ENCODE results near the gene CCL19.

Gene CCL19

DNA sequence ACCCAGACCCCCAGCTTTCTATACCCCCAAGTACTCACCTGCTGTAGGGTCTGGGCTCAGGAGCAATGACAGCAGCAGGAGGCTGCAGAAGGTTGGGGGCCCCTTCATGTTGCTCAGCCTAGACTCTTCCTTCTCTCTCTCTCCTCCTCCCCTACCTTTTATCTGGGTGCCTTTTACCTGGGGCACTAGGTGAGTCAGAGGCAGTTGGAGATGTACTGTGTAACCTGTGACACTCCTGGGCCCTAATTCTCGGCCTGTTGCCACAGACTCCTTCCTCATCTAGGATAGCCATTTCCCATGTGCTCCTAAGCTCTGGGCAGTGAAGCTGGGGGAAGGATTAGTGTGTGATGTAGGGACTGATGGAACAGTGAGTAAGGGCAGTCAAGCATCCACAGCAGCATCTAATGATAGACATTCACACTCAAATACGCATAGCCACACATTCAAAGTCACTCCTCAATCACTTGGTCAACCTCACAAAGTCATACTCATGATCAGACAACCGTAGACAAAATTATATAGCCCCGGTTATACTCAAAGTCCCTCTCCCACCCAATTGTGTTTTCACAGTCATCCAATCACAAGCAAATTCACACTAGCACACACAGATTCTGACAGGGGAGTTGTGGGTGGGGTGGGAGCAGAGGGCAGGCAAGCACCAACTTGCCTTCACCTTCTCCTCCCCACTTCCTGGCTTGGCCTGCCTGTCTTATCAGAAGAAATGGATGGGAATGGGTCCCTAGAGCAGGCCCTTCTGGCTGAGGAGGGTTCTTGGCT, 28.4 kb downstream of the CCL19 start, which contains the start of gene CCL27:
TSS of gene CCL27 (minus strand) at position 132 of the 777 bp plus-strand sequence. CDS start at position 108, 24 bp downstream.
- no peak for DNase-seq (ENCODE audit: low spot score)

DNA sequence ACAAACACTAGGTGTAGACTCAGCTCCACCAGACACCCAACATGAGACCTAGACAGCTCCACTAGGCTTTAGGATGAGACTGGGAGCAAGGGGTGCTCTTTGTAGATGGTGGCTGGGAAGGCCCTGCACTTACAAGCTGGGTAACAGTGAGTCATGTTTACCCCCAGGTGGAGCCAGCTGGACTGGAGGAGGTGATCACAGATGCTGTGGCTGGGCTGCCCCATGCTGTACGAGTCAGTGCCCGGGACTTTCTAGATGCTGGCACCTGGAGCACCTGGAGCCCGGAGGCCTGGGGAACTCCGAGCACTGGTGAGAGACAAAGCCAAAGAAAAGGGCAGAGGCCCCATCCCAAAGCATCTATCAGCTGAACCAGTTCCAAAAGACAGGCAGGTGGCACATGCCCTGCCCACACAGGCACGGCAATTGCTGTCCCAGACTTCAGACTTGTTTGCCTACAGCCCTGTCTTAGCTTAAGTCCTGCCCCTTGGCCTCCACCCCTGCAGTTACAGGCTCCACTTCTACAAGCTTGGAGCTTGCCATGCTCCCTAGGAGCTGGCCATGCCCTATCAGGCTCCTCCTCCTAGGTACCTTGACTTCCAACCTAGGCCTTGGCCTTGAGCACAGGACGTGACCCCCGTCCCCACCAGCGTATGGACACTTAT, 31.4 kb downstream of the CCL19 start:
- DNase-seq (ENCODE audit: low spot score): no peak

DNA sequence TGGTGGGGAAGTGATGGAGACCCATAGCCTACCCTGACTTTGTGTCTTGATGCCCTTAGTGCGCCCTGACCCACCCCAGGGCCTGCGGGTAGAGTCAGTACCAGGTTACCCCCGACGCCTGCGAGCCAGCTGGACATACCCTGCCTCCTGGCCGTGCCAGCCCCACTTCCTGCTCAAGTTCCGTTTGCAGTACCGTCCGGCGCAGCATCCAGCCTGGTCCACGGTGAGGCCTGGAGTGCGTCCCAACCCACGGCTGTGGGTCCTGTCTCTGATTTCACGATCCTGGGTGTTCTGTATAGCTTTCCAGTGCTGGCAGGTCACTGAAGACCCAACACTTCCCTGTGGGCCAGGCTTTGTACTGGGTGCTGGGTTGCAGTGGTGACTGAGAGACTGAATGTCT, 32.6 kb downstream of the CCL19 start:
- DNase-seq (ENCODE audit: low spot score): no peak

DNA sequence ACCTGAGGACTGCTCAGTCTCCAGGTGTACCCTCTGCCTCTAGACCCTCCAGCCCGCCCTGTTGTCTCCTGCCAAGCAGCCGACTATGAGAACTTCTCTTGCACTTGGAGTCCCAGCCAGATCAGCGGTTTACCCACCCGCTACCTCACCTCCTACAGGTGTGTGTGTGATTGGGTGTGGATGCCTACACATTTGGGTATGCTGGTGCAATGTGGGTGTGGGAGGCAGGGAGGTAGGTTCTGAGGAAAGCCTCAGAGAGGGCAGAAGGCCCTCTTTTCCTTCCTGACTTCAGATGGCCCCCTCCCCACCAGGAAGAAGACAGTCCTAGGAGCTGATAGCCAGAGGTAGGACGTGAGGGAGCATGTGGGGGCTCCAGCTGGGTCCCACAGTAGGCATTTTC, 34.1 kb downstream of the CCL19 start:
- DNase-seq (ENCODE audit: low spot score): no peak

DNA sequence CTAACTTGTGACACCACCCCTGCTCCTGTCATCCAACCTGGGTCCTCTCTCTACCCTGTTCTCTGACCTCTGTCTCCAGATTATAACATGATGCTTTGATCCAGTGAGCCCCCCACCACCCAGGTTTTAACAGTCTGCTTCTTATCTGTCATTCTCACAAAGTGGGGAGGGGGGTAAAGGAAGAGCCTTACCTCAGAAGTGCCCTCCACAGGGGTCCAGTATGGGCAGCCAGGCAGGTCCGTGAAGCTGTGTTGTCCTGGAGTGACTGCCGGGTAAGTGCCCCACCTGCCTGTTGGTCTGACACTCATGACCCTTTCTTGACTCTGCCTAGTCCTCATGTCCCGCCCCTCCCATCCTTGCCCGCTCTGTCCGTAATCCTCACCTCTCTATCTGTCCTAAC, 35.7 kb downstream of the CCL19 start:
- DNase-seq (ENCODE audit: low spot score): no peak

DNA sequence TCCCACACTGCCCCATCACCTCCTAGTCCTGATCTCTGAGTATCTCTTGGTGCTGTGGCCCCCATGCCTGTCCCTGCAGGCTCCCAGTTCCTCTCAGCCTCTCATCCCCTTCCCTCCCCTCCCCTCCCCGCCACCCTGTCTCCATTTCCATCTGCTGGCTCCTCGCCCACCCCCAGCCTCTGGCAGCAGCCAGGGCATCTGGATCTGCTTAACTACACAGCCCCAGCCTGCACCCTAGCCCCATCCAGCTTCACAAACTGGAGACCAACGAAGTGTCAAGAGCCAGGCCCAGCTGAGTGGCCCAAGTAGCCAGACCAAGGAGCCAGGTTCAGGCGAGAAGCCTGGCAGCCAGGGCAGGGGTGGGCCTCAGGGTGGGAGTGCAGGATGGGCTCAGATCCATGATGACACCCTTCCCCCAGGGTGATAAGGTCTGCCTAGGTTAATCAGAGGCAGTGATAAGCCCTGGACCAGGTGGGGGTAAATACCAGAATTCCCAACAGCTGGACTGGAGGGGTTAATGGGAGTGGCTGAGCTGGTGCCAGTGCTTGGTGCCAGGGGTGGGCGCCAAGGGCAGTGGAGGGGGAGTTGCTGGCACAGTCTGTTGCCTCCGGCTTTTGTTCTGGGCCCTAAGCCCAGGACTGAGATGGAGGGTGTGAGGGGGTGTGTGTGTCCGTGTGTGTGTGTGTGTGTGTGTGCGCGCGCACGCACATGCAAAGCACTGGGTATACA, 36.6 kb downstream of the CCL19 start:
- DNase-seq (ENCODE audit: low spot score): no peak

DNA sequence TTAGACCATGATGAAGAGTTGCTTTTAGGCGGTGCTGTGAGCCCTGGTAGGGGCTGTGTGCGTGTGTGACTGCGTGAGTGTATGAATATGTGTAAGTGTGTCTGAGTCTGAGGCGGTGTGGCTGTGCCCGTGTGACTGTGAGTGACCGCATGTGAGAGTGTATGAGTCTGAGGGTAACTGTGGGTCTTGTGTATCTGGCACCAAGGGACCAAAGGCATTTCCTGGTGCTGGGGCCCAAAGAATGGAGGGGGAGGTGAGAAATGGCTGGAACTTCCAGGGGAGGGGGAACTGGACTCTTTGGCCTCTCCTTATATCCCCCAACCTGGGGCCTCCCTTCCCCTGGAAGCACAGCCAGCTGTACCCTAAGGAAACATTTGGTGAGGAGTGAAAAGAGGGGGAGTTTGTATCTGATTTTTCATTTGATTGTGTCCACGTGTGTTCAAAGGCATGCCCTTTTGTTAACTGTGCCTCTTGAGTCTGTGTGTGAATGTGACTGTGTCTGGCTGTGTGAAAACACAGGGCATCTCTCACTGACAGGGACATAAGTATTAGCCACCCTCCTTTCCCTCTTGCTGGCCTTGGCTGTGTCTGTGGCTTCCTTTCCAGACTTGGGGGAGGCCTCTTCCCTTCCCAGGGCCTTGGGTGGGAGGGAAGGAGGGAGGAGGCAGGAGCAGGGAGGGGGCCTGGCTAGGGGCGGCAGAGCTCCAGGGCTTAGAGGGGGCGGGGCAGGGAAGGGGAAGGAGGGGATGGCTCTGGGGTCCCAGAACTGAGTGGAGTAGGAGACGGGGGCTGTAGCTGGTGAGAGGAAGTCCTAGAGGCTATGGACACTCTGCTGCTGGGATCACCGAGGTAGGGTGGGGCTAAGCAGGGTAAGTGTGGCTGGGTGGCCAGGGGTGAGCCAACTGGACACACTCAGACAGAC, 37.7 kb downstream of the CCL19 start:
- no peak for DNase-seq (ENCODE audit: low spot score)

DNA sequence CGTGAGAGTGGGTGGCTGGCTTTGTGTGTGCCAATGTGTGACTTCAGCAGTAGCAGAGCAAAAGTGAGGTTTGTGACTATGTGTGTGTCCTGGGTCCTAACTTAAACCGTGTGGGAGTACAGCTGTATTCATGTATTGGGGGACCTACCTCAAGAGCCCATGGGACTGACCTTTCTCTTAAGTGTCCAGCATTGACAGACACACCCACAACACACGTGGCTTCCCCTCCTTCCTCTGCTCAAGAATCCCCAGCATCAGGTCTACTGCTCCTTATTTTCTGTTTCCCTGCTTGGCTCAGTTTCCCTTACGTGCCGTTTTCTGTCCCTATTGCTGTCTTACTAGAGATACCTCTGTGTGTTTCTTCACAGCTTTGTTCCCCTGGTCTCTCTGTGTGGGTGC, 38.5 kb downstream of the CCL19 start:
- no peak for DNase-seq (ENCODE audit: low spot score)

DNA sequence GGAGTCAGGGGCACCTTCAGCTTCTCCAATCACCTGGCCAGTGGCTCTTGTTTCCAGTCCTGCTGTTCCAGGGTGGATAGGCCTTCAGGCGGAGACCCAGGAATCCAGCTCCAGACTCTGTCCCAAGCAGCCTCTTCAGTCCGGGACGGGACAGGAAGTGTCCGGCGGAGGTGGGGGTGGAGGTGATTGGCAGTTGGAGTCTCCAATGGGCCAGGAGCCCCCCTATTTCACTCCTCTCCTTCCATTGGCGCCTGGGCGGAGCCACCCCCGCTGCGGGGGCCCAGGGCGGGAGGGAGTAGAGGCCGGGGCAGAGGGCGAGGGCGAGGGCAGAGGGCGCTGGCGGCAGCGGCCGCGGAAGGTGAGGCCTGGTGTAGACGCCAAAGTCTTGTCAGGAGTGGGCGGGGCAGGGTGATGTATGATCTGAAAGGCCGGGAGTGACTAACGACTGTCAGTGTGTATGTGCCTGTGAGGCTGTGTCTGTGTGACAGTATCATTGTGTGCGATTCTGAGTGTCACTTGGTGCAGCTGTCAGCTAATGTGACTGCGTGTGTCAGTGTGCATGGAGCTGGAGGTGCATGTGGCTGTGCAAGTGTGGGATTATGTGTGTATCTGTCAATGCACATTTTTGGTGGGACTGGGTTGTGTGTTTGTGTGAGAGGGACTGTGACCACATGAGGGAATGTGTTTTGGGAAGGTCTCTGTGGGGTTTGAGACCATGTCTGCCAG, 39.0 kb downstream of the CCL19 start, which contains the start of gene IL11RA:
TSS of gene IL11RA (plus strand) at position 310 of the 726 bp plus-strand sequence. CDS start 3,033 bp downstream, outside the sequence.
- DNase-seq (ENCODE audit: low spot score): peak; percentile 76

DNA sequence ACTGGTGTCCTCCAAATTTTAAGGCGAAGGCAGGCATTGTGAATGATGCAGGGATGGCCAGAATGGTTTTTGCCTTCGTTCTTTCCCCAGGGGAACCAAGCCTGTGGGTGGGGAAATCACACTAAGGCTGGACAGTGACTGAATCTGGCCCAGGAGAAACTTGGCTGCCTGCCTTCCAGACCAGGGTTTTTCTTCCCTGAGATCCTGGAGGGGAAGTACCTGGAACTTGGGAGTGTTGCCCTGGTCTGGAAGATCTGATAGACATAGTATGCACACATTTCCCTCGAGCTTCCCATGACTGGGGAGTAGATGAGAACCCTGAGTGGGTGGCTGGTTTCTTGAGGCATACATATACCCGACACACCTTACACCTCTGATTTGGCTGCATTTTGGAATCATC, 39.8 kb downstream of the CCL19 start:
- no peak for DNase-seq (ENCODE audit: low spot score)

DNA sequence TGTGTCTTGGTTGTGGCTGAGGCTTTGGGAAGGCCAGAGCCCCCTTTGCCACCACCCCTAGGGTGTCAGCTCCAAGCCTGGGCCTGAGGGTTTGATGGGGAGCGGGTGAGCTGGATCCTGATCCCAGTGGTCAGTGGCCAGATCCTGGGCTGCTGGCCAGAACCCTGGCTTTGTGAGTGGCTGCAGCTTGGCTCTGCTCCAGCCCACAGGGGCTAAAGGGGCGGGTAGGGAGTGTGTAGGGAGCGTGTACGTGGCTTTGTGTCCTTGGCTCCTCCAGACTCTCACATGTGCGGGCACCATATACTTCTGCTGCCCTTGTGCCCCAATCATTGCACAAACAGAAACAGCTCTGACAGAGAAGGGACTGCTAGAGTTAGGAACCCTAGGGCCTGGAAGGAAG, 40.3 kb downstream of the CCL19 start:
- no peak for DNase-seq (ENCODE audit: low spot score)

DNA sequence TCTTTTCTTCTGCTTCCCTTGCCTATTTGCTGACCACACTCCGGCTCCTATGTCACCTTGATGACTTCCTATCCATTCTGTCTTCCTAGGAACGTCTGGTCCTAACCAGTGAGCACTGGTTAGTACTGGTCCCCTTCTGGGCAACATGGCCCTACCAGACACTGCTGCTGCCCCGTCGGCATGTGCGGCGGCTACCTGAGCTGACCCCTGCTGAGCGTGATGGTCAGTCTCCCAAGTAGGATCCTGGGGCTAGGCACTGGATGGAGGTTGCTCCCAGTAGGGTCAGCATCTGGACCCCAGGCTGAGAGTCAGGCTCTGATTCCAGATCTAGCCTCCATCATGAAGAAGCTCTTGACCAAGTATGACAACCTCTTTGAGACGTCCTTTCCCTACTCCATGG, 42.4 kb downstream of the CCL19 start:
- DNase-seq (ENCODE audit: low spot score): no peak

DNA sequence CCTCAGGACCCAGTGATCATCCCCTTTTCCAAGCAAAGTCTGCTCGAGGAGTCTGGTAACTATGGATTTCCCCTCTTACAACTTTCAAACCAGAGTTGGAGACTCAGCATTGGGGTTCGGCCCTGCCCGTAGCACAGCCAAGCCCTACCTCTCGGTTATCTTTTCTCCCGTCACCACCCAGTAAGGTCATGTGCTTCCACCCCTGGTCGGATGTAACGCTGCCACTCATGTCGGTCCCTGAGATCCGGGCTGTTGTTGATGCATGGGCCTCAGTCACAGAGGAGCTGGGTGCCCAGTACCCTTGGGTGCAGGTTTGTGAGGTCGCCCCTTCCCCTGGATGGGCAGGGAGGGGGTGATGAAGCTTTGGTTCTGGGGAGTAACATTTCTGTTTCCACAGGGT, 43.4 kb downstream of the CCL19 start:
- no peak for DNase-seq (ENCODE audit: low spot score)

DNA sequence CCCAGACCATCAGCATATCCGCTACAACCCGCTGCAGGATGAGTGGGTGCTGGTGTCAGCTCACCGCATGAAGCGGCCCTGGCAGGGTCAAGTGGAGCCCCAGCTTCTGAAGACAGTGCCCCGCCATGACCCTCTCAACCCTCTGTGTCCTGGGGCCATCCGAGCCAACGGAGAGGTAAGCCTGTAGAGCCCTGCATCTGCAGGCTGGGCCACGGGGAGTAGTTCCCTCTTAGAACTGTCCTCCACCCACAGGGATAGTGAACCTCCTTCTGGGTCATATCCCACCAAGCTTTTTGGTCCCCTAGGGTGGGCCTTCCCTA, 44.0 kb downstream of the CCL19 start:
- no peak for DNase-seq (ENCODE audit: low spot score)

DNA sequence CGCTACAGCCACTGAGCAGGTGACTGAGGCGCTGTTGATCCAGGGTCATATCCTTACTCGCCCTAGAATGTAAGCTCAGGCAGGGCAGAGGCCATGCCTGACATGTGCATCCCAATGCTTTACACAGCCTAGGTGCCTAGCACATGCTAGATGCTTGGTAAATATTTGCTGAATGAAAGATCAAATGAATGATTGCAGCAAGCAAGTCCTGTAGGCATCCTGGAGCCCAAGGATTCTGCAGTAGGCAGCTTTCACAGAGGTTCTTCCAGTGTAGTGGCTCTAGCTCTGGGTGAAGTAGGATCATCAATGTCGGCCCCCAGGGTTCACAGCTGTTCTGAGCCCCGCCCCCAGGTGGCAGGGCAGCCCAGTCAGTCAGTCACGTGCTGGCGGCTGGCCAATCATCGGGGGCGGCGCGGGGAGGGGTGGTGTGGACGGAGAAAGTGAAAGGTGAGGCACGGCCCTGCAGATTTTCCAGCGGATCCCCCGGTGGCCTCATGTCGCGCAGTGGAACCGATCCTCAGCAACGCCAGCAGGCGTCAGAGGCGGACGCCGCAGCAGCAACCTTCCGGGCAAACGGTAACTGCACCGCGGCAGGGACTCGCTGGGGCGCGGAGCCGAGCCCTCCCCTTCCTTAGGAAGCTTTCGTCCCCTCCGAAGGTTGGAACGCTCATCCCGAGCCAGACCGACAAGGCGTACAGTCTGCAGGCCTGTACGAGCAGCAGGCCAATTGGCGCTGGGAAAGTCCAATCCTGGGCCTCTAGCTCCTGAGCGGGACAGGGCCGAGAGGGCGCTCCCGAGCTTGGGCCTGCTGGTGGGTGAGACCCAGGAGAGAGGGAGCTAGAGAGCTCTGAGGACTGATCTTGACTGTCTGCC, 44.6 kb downstream of the CCL19 start, which contains the start of gene GALT:
TSS of gene GALT (plus strand) at position 465 of the 873 bp plus-strand sequence. CDS start at position 495, 30 bp downstream.
- DNase-seq (ENCODE audit: low spot score): peak; percentile 89

DNA sequence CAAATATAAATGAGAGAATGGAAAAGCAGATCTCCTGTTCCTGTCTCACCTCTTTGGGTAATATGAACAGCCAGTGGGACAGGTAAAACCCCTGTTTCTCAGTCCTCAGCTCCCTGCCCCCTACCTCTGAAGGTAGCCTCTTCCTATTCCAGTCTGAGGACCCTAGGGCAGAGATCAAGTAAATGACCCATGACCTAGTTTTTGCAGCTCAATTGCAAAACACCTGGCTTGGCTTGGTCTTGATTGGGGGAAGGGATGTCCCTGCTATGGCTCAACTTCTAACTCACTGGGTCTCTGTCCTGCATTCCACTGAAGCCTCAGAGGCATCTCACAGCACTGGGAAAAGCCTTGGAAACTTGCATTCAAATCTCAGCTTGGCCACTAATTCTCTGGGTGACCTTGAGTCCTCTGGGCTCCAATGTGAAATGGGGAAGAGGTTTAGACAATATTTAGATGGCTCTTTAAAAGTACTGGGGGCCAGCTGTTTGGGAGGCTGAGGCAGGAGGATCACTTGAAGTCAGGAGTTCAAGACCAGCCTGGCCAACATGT, 46.2 kb downstream of the CCL19 start:
- DNase-seq (ENCODE audit: low spot score): no peak

DNA sequence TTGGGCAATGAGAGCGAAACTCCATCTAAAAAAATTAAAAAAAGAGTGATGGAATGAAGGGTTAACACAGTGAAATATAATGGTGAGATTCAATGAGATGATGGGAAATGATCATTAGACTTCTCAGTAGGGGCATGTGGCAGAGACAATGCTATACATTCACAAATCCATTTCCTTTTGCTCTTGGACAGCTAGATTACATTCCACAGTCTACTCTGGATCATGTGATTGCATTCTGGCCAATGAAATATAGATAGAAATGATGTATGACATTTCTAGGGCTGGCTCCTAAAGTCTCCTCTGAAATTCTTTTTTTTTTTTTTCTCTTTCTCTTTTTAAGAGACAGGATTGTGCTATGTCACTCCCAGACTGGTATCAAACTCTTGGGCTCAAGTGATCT, 48.4 kb downstream of the CCL19 start:
- no peak for DNase-seq (ENCODE audit: low spot score)

Measured in cerebellar cortex (tissue), 1 donor.